HUDEP-2 (cell line): ENCODE results near the gene DNASE1L3.
"Not testable (repeated sequence)": the region's sequence is repeated elsewhere in the genome, so short reads cannot be mapped to it uniquely, and the experiment has no call there.

Experiments
- DNase-seq, 76 experiments: peaks; one replicate each; lab custom pipeline; 2025; ENCODE audit not compliant: unreplicated experiment in 76 of 76; lab: John Stamatoyannopoulos, UW

The DNASE1L3 gene

GRCh38 chr3:58210761-58211460 is at the start of gene DNASE1L3:
TSS of gene DNASE1L3 (minus strand) at chr3:58210972. CDS start at chr3:58210906, 66 bp downstream.
- no peak for DNase-seq

GRCh38 chr3:58260261-58260731 is 49.5 kb upstream of the DNASE1L3 start:
- no peak for DNase-seq

GRCh38 chr3:58258392-58259055 is 47.8 kb upstream of the DNASE1L3 start:
- DNase-seq = no peak

- DNase-seq = no peak
Measured at GRCh38 chr3:58256511-58256910, 45.7 kb upstream of the DNASE1L3 start.

GRCh38 chr3:58256061-58256460 is 45.3 kb upstream of the DNASE1L3 start:
- DNase-seq = no peak

GRCh38 chr3:58254144-58254543 is 43.4 kb upstream of the DNASE1L3 start:
- DNase-seq = no peak

- no peak for DNase-seq
Measured at GRCh38 chr3:58251631-58252035, 40.9 kb upstream of the DNASE1L3 start.

- no peak for DNase-seq
Measured at GRCh38 chr3:58250093-58250707, 39.4 kb upstream of the DNASE1L3 start.

GRCh38 chr3:58249358-58250092 is 38.8 kb upstream of the DNASE1L3 start:
- DNase-seq = no peak

GRCh38 chr3:58246148-58247047 is 35.6 kb upstream of the DNASE1L3 start:
- DNase-seq = peak in 1 of 76 experiments; percentile 1

GRCh38 chr3:58243976-58244585 is 33.3 kb upstream of the DNASE1L3 start:
- DNase-seq = no peak

- DNase-seq = not testable (repeated sequence)
Measured at GRCh38 chr3:58242860-58243259, 32.1 kb upstream of the DNASE1L3 start.

GRCh38 chr3:58242340-58242739 is 31.6 kb upstream of the DNASE1L3 start:
- DNase-seq = peak in 5 of 76 experiments; percentile 2 to 23 (median 5)

- no peak for DNase-seq
Measured at GRCh38 chr3:58241306-58242044, 30.7 kb upstream of the DNASE1L3 start.

- no peak for DNase-seq
Measured at GRCh38 chr3:58238830-58239229, 28.1 kb upstream of the DNASE1L3 start.

GRCh38 chr3:58237941-58238681 is 27.3 kb upstream of the DNASE1L3 start:
- DNase-seq = peak in 36 of 76 experiments; percentile 5 to 68 (median 40)

GRCh38 chr3:58237238-58237940 is 26.6 kb upstream of the DNASE1L3 start, which contains the start of gene ABHD6:
TSS of gene ABHD6 (plus strand) at chr3:58237792. CDS start at chr3:58256587, 18,795 bp downstream.
- peak in 65 of 76 experiments; percentile 4 to 86 (median 52) for DNase-seq
